ENCODE results near the gene RAPGEFL1. TPM values are rescaled to one million over a fixed set of nuclear protein-coding genes. Genes with fewer than 3 reads are reported as not detected.
"Not testable (repeated sequence)": the region's sequence is repeated elsewhere in the genome, so short reads cannot be mapped to it uniquely, and the experiment has no call there.

Gene RAPGEFL1
- polyA plus RNA-seq, 4 donors: 6.1 to 14.4 (median 10.0) TPM

GRCh38 chr17:40173091-40173777 lies 4.0 kb upstream of the RAPGEFL1 start:
- no peak for DNase-seq (ENCODE audit: low read depth in 4 of 4, low spot score in 3 of 4)

DNA sequence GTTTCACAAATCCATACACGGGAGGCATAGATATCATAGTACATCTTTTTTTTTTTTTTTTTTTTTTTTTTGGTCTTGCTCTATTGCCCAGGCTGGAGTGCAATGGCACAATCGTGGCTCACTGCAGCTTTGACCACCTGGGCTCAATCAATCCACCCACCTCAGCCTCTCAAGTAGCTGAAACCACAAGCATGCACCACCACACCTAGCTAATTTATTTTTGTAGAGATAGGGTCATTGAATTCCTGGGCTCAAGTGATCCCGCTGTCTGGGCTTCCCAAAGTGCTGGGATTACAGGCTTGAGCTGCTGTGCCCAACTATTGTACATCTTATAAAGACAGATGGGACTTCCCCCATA lies 3.5 kb upstream of the RAPGEFL1 start:
- no peak for DNase-seq (ENCODE audit: low read depth in 4 of 4, low spot score in 3 of 4)

DNA sequence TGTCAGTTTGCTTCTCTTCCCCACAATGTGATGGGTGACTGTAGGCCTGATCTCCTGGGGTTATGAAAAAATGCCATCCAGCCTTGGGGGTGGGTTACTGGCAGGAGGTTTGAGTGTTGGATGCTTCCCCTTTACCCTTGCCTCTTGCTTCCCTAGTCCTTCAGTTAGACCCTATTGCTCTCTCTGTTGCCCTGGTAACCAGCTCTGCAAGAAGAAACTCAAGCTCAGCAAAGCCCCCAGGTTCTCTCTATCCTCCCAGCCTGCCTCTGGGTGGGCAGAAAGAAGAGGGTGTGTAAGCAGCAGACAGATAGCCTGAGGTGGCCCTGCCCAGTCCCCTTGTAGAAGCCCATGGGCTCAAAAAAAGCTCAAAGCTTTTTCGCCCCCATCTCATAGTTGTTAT lies 2.8 kb upstream of the RAPGEFL1 start:
- no peak for DNase-seq (ENCODE audit: low read depth in 4 of 4, low spot score in 3 of 4)

- no peak for DNase-seq (ENCODE audit: low read depth in 4 of 4, low spot score in 3 of 4)
Observed at GRCh38 chr17:40175928-40176753, 1.1 kb upstream of the RAPGEFL1 start.

DNA sequence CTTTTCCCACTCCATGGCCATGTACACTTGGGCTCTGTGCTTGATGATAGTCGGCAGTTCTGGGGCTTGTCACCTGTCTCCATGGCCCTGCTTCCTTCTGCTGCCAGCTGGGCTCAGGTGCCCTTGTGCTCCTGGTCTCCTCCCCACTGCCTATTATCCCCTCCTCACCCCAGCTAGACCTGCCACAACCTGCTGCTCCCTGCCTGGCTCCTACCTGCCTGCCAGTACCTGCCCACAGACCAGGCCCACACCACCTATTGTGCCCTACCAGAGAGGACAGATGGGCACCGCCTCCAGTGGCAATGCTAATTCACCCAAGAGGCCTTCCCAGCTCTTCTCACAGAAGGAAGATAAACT lies 538 bp upstream of the RAPGEFL1 start:
- no peak for DNase-seq (ENCODE audit: low read depth in 4 of 4, low spot score in 3 of 4)

DNA sequence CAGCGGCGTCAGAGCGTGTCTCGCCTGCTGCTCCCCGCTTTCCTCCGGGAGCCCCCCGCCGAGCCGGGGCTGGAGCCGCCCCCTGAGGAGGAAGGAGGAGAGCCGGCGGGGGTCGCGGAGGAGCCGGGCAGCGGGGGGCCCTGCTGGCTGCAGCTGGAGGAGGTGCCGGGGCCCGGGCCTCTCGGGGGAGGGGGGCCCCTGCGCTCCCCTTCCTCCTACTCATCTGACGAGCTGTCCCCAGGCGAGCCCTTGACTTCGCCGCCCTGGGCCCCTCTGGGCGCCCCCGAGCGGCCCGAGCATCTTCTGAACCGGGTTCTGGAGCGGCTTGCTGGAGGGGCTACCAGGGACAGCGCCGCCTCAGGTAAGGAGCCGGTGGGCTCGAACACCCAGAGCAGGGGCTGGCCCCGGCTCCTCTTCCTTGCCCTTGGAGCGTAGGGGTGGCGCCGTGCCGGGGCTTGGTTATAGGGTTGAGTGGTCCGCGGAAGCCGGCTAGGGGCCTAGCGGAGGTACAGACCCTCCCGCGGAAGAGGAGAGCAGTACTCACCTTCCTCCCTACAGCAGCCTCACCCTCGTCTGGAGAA lies 841 bp downstream of the RAPGEFL1 start:
- no peak for DNase-seq (ENCODE audit: low read depth in 4 of 4, low spot score in 3 of 4)

- no peak for DNase-seq (ENCODE audit: low read depth in 4 of 4, low spot score in 3 of 4)
Observed at GRCh38 chr17:40178660-40179059, 1.4 kb downstream of the RAPGEFL1 start.

DNA sequence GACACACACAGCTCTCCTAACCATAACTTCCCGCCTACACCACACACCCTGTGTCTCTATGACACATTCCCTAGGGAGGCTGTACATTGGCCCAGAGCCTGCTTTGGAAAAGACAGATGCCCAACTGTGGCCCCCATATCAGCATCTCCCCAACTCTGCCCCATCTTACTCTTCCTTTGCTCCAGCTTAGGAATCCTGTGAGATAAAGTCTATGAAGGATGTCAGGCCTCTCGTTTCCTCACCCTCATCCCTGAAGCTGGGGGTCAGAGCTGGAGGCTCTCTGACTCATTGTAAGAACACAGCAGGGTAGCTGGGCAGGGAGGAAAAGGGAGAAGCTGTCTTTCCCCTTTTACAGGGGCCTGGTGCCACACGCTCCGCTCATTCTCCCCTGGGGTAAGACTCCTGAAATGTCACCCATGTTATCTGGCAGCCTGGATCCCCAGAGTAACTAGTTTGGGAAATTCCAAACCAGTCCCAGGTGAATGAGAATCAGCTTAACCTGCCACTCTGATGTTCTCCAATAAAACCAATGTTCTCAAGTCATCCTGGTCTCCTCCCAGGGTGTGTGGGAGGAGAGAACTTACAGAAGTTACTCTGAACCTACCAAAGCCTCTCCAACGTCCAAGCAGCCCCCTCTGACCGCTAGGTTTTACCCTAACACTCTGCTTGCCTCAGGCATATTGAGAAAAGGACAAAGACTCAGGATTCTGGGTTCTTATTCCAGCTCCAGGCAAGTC lies 2.8 kb downstream of the RAPGEFL1 start:
- DNase-seq (ENCODE audit: low read depth in 4 of 4, low spot score in 3 of 4): no peak

DNA sequence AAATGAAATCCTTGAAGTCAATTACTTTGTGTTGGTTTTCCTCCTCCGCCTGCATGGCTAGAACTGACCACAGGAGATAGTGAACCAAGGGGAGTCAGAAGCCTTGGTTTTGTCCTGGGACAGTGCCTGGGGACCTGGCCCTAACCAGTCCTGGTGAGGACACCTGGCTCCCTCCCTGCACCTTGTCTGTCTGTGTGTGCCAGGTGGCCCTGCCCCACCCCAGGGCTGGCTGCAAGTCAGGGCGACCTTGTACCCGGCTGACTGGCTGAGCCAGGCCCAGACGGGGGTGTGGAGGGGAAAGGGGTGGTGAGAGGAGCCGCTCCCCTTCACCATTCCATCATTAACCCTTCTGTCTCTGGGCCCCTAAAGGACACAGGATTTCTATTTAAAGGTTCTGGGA lies 3.4 kb downstream of the RAPGEFL1 start:
- no peak for DNase-seq (ENCODE audit: low read depth in 4 of 4, low spot score in 3 of 4)

DNA sequence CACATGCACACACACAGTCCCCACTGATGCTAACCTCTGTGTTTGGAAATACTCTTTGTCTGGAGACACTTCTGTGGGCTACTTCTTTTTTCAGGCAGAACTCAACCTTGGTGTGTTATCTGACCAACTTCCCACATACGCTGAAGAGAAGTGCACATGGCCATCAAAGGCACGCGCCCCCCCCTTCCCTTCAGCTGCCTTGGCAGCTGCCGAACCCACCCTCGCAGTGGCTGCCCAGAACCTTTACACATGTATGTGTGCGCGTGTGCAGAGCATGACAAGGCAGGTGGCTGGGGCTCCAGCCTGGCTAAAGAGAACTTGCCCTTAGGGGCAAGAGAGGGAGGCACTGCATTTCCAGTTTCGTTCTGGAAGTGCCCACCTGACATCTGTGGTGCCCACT lies 3.9 kb downstream of the RAPGEFL1 start:
- no peak for DNase-seq (ENCODE audit: low read depth in 4 of 4, low spot score in 3 of 4)

GRCh38 chr17:40182606-40183005 lies 5.3 kb downstream of the RAPGEFL1 start:
- DNase-seq (ENCODE audit: low read depth in 4 of 4, low spot score in 3 of 4): no peak

GRCh38 chr17:40187238-40187637 lies 10.0 kb downstream of the RAPGEFL1 start:
- DNase-seq (ENCODE audit: low read depth in 4 of 4, low spot score in 3 of 4): no peak

DNA sequence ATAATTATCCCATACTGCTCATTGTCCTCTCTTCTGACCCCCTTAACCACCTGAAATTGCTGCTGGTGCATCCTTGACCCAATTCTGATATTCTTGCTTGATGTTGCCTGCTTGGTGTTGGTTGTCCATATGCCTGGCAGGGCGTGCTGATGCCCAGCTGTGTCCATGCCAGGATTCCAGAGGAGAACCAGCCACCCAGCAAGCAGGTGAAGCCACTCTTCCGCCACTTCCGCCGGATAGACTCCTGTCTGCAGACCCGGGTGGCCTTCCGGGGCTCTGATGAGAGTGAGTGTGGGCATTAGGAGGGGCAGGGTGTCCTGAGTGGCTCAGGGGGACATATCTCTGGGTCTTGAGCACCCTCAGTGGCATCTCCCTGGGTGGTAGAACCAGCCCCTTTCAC lies 11.4 kb downstream of the RAPGEFL1 start:
- no peak for DNase-seq (ENCODE audit: low read depth in 4 of 4, low spot score in 3 of 4)

DNA sequence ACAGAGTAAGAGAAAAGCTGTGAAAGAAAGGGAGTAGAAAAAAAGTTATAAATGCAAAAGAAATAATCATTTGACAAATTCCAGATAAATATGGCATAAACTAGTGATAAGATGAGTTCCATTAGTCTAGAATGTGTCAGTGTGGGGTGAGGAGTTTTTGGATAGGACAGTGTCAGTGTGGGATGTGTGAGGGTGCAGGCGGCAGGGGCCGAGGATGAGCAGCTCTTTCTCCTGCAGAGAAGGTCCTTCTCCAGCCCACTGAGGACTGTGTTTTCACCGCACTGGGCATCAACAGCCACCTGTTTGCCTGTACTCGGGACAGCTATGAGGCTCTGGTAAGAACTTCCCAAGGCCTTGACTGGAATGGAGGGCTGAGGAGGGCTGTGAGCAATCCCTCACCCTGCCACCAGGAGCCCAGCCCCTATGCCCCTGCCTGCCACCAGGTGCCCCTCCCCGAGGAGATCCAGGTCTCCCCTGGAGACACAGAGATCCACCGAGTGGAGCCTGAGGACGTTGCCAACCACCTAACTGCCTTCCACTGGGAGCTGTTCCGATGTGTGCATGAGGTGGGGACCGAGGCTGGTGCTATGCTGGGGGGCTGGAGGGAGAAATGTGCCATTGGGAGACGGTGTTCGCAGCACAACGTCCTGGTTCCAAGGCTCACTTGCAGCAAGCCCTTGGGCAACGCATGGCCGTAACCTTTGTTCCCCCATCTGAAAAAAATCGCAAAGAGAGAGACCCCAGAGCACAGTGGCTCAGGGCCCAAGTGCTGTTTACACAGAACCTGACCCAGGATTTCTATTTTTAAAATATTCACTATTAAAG lies 13.1 kb downstream of the RAPGEFL1 start:
- no peak for DNase-seq (ENCODE audit: low read depth in 4 of 4, low spot score in 3 of 4)

DNA sequence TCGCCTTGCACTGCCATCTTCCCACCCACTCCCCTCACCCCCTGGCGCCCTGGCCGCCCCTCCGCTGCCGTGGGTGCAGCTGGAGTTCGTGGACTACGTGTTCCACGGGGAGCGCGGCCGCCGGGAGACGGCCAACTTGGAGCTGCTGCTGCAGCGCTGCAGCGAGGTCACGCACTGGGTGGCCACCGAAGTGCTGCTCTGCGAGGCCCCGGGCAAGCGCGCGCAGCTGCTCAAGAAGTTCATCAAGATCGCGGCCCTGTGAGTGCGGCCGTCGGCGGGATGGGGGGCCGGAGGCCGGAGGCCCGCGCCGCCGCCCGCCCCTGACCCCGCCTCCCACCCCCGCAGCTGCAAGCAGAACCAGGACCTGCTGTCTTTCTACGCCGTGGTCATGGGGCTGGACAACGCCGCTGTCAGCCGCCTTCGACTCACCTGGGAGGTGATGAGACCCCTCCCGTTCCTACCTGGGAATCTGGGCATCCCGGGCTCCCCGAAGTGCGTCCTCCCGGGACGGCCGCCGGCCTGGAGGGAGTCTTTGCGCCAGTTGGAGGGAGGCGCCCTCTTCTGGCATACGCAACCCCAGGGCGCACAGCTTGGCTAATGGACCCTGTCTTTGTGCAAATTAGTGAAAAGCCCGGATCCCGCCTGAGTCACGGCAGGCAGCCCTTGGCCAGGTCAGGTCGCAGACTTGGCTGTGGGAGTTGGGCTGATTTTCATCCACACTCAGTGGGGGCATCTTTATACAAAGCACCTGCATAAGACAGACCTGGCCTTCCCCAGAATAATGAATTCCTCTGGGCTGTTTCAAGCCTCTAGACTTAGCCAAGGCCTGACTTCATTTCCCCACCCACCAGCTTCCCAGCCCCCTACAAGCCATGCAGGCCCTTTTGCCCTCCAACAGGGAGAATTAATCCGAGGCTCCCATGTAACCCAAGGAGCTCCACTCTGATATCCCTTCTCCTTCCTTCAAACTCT lies 14.3 kb downstream of the RAPGEFL1 start:
- peak in 2 of 4 donors; percentile 54 to 62 for DNase-seq (ENCODE audit: low read depth in 4 of 4, low spot score in 3 of 4)

- no peak for DNase-seq (ENCODE audit: low read depth in 4 of 4, low spot score in 3 of 4)
Observed at GRCh38 chr17:40192961-40193360, 15.7 kb downstream of the RAPGEFL1 start.

GRCh38 chr17:40194821-40195220 lies 17.6 kb downstream of the RAPGEFL1 start:
- DNase-seq (ENCODE audit: low read depth in 4 of 4, low spot score in 3 of 4): no peak

- DNase-seq (ENCODE audit: low read depth in 4 of 4, low spot score in 3 of 4): no peak
Observed at GRCh38 chr17:40197550-40197949, 20.3 kb downstream of the RAPGEFL1 start.

DNA sequence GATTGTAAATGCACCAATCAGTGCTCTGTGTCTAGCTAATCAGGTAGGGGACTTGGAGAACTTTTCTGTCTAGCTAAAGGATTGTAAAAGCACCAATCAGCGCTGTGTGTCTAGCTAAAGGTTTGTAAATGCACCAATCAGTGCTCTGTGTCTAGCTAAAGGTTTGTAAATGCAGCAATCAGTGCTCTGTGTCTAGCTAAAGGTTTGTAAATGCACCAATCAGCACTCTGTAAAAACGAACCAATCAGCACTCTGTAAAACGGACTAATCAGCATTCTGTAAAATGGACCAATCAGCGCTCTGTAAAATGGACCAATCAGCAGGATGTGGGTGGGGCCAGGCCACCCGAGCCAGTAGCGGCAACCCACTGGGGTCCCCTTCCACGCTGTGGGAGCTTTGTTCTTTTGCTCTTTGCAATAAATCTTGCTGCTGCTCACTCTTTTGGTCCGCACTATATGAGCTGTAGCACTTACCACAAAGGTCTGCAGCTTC lies 20.7 kb downstream of the RAPGEFL1 start:
- DNase-seq (ENCODE audit: low read depth in 4 of 4, low spot score in 3 of 4): not testable (repeated sequence)
